Suprapubic skin (tissue), 4 donors: Measurements from ENCODE around the gene LHX2. TPM values are rescaled to one million over a fixed set of nuclear protein-coding genes. Genes with fewer than 3 reads are reported as not detected.

Experiments used
- DNase-seq, 2 donors: peaks; one replicate each; pipeline ENCODE4 v3.0.0-alpha.2; 2019; ENCODE audit warnings: low spot score in 2 of 2
- H3K27ac ChIP-seq: fragments of 200-600 bp; sonication (generic); one replicate; pipeline ENCODE4 v1.5.1; 2019
- H3K27me3 ChIP-seq: fragments of 200-600 bp; sonication (generic); one replicate; pipeline ENCODE4 v1.5.1; 2019
- H3K36me3 ChIP-seq: fragments of 200-600 bp; sonication (generic); one replicate; pipeline ENCODE4 v1.5.1; 2019
- H3K4me1 ChIP-seq: fragments of 200-600 bp; sonication (generic); one replicate; pipeline ENCODE4 v1.5.1; 2019
- H3K4me3 ChIP-seq: fragments of 200-600 bp; sonication (generic); one replicate; pipeline ENCODE4 v1.5.1; 2019; ENCODE audit warnings: mild to moderate bottlenecking
- H3K9me3 ChIP-seq: fragments of 200-600 bp; sonication (generic); one replicate; pipeline ENCODE4 v1.5.1; 2019
- CTCF ChIP-seq, 2 donors: fragments of 200-600 bp in 1 of 2; fragments of 450-650 bp in 1 of 2; sonication (generic) in 1 of 2; IDR thresholded peaks; one replicate each; pipeline ENCODE4 v1.5.1; 2016 to 2019; ENCODE audit warnings: antibody characterized with exemption in 2 of 2, mild to moderate bottlenecking in 1 of 2, moderate library complexity in 1 of 2
- EP300 ChIP-seq: sonication (generic); formaldehyde crosslinking; IDR thresholded peaks from one replicate; pipeline ENCODE4 v1.6.1; 2017; ENCODE audit warnings: antibody characterized with exemption
- POLR2A ChIP-seq, 2 donors: fragments of 450-650 bp; IDR thresholded peaks; one replicate each; pipeline ENCODE4 v1.6.1; 2017; ENCODE audit warnings: antibody characterized with exemption in 2 of 2, mild to moderate bottlenecking in 2 of 2, moderate library complexity in 2 of 2
- POLR2AphosphoS5 ChIP-seq, 3 donors: sonication (generic); formaldehyde crosslinking; IDR thresholded peaks; one replicate each; pipeline ENCODE4 v1.6.1; 2017; ENCODE audit warnings: antibody characterized with exemption in 3 of 3
- WGBS: methylation state at CpG from one replicate; pipeline ENCODE4 v1.1.5; 2018; 5-methylcytosine and 5-hydroxymethylcytosine counted together
- total RNA-seq, 4 donors: library from RNA; depleted of rRNA; stranded (reverse); fragments of >200 nt; gene quantifications; one replicate each; pipeline ENCODE4 v1.1.0, GENCODE V29; 2016

The LHX2 gene
- total RNA-seq, 4 donors from 2014 or later, result 1.7 to 20.6 (median 11.6) TPM

- TF ChIP-seq POLR2A (IDR thresholded peaks at IDR 0.05) (no peak), POLR2AphosphoS5 (IDR thresholded peaks at IDR 0.05) (no peak), EP300 (no peak), CTCF (IDR thresholded peaks at IDR 0.05) (no peak)
Observed at GRCh38 chr9:124018730-124019697, 7.4 kb downstream of the LHX2 start.

GRCh38 chr9:124019771-124020519 lies 8.4 kb downstream of the LHX2 start:
- peaks cover 100% of the 10 kb centered on the region for H3K27me3 ChIP-seq
- H3K27ac ChIP-seq, result no peak overlapping the region
- peaks cover 42% of the 10 kb centered on the region for H3K4me1 ChIP-seq
- H3K4me3 ChIP-seq, result no peak overlapping the region
- H3K36me3 ChIP-seq, result no peaks in the 10 kb centered on the region
- TF ChIP-seq POLR2A (IDR thresholded peaks at IDR 0.05) (no peak), POLR2AphosphoS5 (IDR thresholded peaks at IDR 0.05) (no peak), EP300 (no peak), CTCF (IDR thresholded peaks at IDR 0.05) (no peak)
- 21% methylated on average over 13 of the region's 15 CpGs for WGBS
- no peaks in the 10 kb centered on the region for H3K9me3 ChIP-seq
- no peak for DNase-seq

More at GRCh38 chr9:124018730-124019697, 7.4 kb downstream of the LHX2 start:
- H3K27me3 ChIP-seq, result peaks cover 100% of the 10 kb centered on the region
- no peak overlapping the region for H3K27ac ChIP-seq
- peaks cover 42% of the 10 kb centered on the region for H3K4me1 ChIP-seq
- DNase-seq, result no peak
- H3K9me3 ChIP-seq, result no peaks in the 10 kb centered on the region
- 9% methylated on average over 20 of the region's 21 CpGs for WGBS
- H3K4me3 ChIP-seq, result peak overlapping the region; percentile 43
- H3K36me3 ChIP-seq, result no peaks in the 10 kb centered on the region

- H3K27ac ChIP-seq, result no peak overlapping the region
- peaks cover 98% of the 10 kb centered on the region for H3K27me3 ChIP-seq
- no peak for DNase-seq
- WGBS, result 22% methylated on average over 22 of the region's 31 CpGs
- H3K36me3 ChIP-seq, result no peaks in the 10 kb centered on the region
- H3K9me3 ChIP-seq, result no peaks in the 10 kb centered on the region
- H3K4me3 ChIP-seq, result no peak overlapping the region
- TF ChIP-seq CTCF (IDR thresholded peaks at IDR 0.05), result no peak
- no peak for TF ChIP-seq POLR2AphosphoS5 (IDR thresholded peaks at IDR 0.05)
- TF ChIP-seq POLR2A (IDR thresholded peaks at IDR 0.05), result no peak
- TF ChIP-seq EP300, result no peak
- H3K4me1 ChIP-seq, result peaks cover 37% of the 10 kb centered on the region
Observed at GRCh38 chr9:124020520-124021384, 9.2 kb downstream of the LHX2 start.

- TF ChIP-seq EP300 (no peak), POLR2AphosphoS5 (IDR thresholded peaks at IDR 0.05) (no peak), CTCF (IDR thresholded peaks at IDR 0.05) (no peak), POLR2A (IDR thresholded peaks at IDR 0.05) (no peak)
- Histone ChIP-seq H3K27ac (no peak overlapping the region), H3K9me3 (no peaks in the 10 kb centered on the region), H3K4me3 (no peak overlapping the region), H3K36me3 (no peaks in the 10 kb centered on the region), H3K4me1 (peaks cover 31% of the 10 kb centered on the region), H3K27me3 (peaks cover 98% of the 10 kb centered on the region)
- DNase-seq, result no peak
- WGBS, result 37% methylated on average over 5 of the region's 5 CpGs
Observed at GRCh38 chr9:124021385-124021769, 9.8 kb downstream of the LHX2 start.
